Activated CD8-positive, alpha-beta memory T cell treated with anti-CD3 and anti-CD28 coated beads, Interleukin-2, amount 10 ng/mL, durations not matched to agents 7 days and 5 days (primary cell): ENCODE results near the gene TOM1. TPM values are rescaled to one million over a fixed set of nuclear protein-coding genes. Genes with fewer than 3 reads are reported as not detected.
A peak's percentile ranks its signal among the peaks of the same experiment; 100 is the strongest.

ENCODE experiments used
- ATAC-seq: fragments of 150-1000 bp; cut with Tn5 transposase; one replicate; pipeline ENCODE4 v1.10.0; 2021; ENCODE audit warnings: moderate library complexity
- CTCF ChIA-PET: fragments of 350-600 bp; sonication (Branson Sonifier 250); formaldehyde crosslinking; loops from one replicate; lab custom pipeline; 2021; ENCODE audit warnings: antibody characterized with exemption; lab: Charles Lee
- DNase-seq: peaks from one replicate; pipeline ENCODE4 v3.0.0-alpha.2; 2020
- H3K27ac Mint-ChIP-seq: one replicate; pipeline ENCODE4 v1.8.0; 2021; ENCODE audit warnings: mild to moderate bottlenecking, mixed read lengths
- H3K27me3 Mint-ChIP-seq: one replicate; pipeline ENCODE4 v1.8.0; 2021; ENCODE audit warnings: mixed read lengths
- H3K36me3 Mint-ChIP-seq: one replicate; pipeline ENCODE4 v1.8.0; 2021; ENCODE audit warnings: mild to moderate bottlenecking, mixed read lengths
- H3K4me1 Mint-ChIP-seq: one replicate; pipeline ENCODE4 v1.8.0; 2021; ENCODE audit warnings: mixed read lengths
- H3K4me3 Mint-ChIP-seq: one replicate; pipeline ENCODE4 v1.8.0; 2021; ENCODE audit warnings: mild to moderate bottlenecking, moderate library complexity, mixed read lengths
- H3K9me3 Mint-ChIP-seq: one replicate; pipeline ENCODE4 v1.8.0; 2022; ENCODE audit warnings: low read depth, mixed read lengths
- total RNA-seq, 2 experiments: library from RNA; stranded (reverse); gene quantifications; one replicate each; pipeline ENCODE4 v1.2.3, GENCODE V29; 2021

The TOM1 gene
- total RNA-seq, 2 experiments from 2014 or later, result 16.1 to 20.5 TPM

- Mint-ChIP-seq H3K27me3 (no peaks in the 10 kb centered on the region), H3K36me3 (no peaks in the 10 kb centered on the region), H3K4me3 (no peak overlapping the region), H3K27ac (no peak overlapping the region), H3K4me1 (peaks cover 22% of the 10 kb centered on the region), H3K9me3 (no peaks in the 10 kb centered on the region)
- CTCF ChIA-PET, result interaction anchor here (1.3 kb wide), 1 partner anchor 268 kb away, joined by 3 read pairs; no protein-coding TSS in a partner anchor
- no peak for ATAC-seq
- DNase-seq, result no peak
These were observed 48.4 kb downstream of the TOM1 start for GRCh38 chr22:35348026-35348590.

DNA sequence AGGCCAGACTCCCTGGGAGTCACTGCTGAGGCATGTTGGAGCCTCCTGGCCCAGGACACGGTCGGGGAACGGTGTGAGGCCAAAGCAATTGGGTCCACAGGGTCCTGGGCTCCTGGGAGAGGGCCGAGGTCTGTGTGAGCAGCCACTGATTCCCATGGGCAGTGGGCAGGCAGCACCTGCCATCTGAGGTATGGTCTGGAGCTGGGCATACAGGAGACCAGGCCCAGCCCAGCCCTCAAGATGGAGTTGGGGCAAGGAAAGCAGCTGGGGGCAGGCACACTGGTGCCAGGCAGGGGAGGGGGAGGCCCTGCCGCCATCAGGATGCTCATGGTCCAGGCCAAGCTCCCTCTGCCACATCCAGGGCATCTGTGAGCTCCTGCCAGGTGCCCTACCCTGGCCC lies 49.0 kb downstream of the TOM1 start:
- H3K4me3 Mint-ChIP-seq, result no peak overlapping the region

GRCh38 chr22:35349368-35349703 lies 49.6 kb downstream of the TOM1 start:
- ATAC-seq, result no peak
- H3K27me3 Mint-ChIP-seq, result no peaks in the 10 kb centered on the region
- no peaks in the 10 kb centered on the region for H3K9me3 Mint-ChIP-seq

More for the DNA sequence above, 49.0 kb downstream of the TOM1 start:
- Mint-ChIP-seq H3K27ac (no peak overlapping the region), H3K36me3 (no peaks in the 10 kb centered on the region), H3K9me3 (no peaks in the 10 kb centered on the region), H3K4me1 (peaks cover 23% of the 10 kb centered on the region), H3K27me3 (no peaks in the 10 kb centered on the region)
- CTCF ChIA-PET, result interaction anchor here (1.3 kb wide), 1 partner anchor 267 kb away, joined by 3 read pairs; no protein-coding TSS in a partner anchor
- ATAC-seq, result no peak
- no peak for DNase-seq

DNA sequence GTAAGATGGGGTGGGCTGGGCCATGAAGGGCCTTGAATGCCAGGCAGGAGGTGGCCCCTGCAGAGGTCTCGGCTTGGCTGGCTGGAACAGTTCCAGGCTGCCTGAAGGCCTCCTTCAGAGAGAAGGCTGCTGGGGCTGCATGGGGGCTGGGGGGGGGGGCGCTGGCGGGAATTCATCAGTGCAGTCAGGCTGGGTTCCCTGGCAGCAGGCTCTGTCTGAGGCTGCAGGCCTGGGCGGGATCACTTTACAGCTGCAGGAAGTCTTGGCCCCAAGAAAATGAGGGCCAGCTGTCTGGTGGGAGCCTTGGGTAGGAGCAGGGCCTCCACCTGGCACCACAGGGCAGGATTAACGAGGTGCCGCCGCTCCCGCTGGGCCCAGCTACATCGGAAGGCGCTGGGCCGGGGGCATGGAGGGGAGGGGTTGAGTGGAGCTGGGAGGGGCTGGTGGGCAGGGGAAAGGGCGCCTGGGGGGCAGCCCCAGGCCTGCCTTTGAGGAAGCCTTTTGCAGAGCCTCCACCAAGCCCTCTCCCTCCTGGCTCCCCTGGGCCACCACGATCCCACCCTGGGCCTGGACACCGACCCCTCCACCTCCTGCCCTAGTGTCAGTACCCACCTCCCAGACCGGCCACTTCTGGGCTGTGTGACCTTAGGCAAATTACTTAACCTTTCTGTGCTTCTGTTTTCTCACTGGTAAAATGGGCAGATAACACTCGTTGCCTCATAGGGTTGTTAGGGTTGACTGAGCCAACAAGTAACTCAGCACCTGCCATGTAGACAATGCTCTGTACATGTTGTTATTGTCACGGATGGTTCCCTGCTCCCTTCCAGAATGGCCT lies 50.2 kb downstream of the TOM1 start:
- no peak overlapping the region for H3K27ac Mint-ChIP-seq
- peaks cover 22% of the 10 kb centered on the region for H3K4me1 Mint-ChIP-seq
- H3K36me3 Mint-ChIP-seq, result no peaks in the 10 kb centered on the region
- ATAC-seq (no peak), DNase-seq (no peak)
- CTCF ChIA-PET, result interaction anchor here (0.8 to 4.9 kb wide), 12 partner anchors 26 to 716 kb away, joined by 3 to 36 read pairs (median 6); no protein-coding TSS in a partner anchor
- no peak overlapping the region for H3K4me3 Mint-ChIP-seq
- H3K9me3 Mint-ChIP-seq, result no peaks in the 10 kb centered on the region
- H3K27me3 Mint-ChIP-seq, result no peaks in the 10 kb centered on the region

More at GRCh38 chr22:35349368-35349703, 49.6 kb downstream of the TOM1 start:
- CTCF ChIA-PET, result interaction anchor here (1.2 to 4.9 kb wide), 3 partner anchors 233 to 267 kb away, joined by 3 to 36 read pairs (median 3); no protein-coding TSS in a partner anchor
- H3K36me3 Mint-ChIP-seq, result no peaks in the 10 kb centered on the region
- no peak for DNase-seq
- no peak overlapping the region for H3K27ac Mint-ChIP-seq
- peaks cover 23% of the 10 kb centered on the region for H3K4me1 Mint-ChIP-seq
- H3K4me3 Mint-ChIP-seq, result no peak overlapping the region

GRCh38 chr22:35350539-35351503 lies 51.1 kb downstream of the TOM1 start:
- H3K9me3 Mint-ChIP-seq, result no peaks in the 10 kb centered on the region
- CTCF ChIA-PET, result interaction anchor here (0.6 to 4.9 kb wide), 40 partner anchors 9 to 779 kb away, joined by 3 to 36 read pairs (median 3); partner anchors contain the start of genes HMOX1 and MCM5
- no peak overlapping the region for H3K27ac Mint-ChIP-seq
- H3K4me3 Mint-ChIP-seq, result peak overlapping the region; percentile 70
- ATAC-seq, result peak; percentile 95
- DNase-seq, result peak; percentile 93
- no peaks in the 10 kb centered on the region for H3K36me3 Mint-ChIP-seq
- H3K27me3 Mint-ChIP-seq, result peaks cover 5% of the 10 kb centered on the region
- H3K4me1 Mint-ChIP-seq, result peaks cover 21% of the 10 kb centered on the region

DNA sequence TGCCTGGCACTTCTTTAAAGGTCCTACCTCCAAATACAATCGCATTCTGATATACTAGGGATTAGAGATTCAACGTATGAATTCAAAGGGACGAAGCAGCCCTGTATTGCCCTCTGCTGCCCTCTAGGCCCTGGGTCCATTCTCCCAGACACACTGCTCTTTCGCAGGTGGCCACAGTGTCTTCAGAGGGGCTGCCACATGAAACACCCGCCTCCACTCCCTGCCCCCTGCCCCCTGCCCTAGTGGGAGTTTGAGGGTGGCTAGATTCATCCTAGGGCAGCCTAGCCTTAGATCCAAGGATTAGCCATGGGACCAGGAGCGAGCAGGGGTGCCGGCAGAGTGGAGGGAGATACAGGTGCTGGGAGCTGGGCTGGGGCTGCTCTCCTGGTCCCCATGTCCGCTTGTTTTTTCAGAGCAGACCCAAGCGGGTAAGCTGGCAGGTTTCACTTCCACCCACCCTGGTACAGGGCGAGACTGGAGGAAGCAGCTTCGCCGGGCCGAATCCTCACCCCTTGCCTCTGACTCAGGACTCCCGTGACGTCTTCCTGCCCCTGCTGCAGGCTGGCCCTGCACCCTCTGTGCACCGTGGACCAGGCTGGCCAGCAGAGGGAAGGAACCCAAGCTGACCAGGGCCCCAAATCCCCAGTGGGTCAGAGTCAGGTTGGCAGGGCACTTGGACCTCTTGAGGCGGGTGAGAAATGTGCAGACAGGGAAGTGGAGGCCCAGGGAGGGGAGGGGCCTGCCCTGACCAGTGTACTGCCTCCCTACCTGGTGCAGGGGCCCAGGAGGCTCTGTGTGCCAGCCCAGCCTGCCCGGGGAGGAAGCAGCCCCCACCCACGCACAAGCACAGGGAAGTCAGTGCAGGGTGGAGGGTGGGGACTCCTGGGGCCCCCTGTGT lies 52.8 kb downstream of the TOM1 start:
- ATAC-seq (peak; percentile 46), DNase-seq (peak; percentile 76)
- H3K9me3 Mint-ChIP-seq, result no peaks in the 10 kb centered on the region
- H3K27me3 Mint-ChIP-seq, result peaks cover 9% of the 10 kb centered on the region
- H3K4me3 Mint-ChIP-seq, result no peak overlapping the region
- H3K4me1 Mint-ChIP-seq, result peaks cover 21% of the 10 kb centered on the region
- H3K27ac Mint-ChIP-seq, result peak overlapping the region; percentile 83
- CTCF ChIA-PET, result interaction anchor here (1.0 to 4.9 kb wide), 10 partner anchors 17 to 772 kb away, joined by 3 to 36 read pairs (median 3); partner anchors contain the start of gene HMOX1
- H3K36me3 Mint-ChIP-seq, result no peaks in the 10 kb centered on the region

- ATAC-seq (no peak), DNase-seq (no peak)
- CTCF ChIA-PET, result interaction anchor here (1.0 to 4.9 kb wide), 5 partner anchors 16 to 771 kb away, joined by 3 to 36 read pairs (median 3); no protein-coding TSS in a partner anchor
- H3K27ac Mint-ChIP-seq, result no peak overlapping the region
- H3K4me1 Mint-ChIP-seq, result peaks cover 25% of the 10 kb centered on the region
- H3K27me3 Mint-ChIP-seq, result peaks cover 13% of the 10 kb centered on the region
- H3K36me3 Mint-ChIP-seq, result no peaks in the 10 kb centered on the region
- H3K9me3 Mint-ChIP-seq, result no peaks in the 10 kb centered on the region
- no peak overlapping the region for H3K4me3 Mint-ChIP-seq
These were observed 53.6 kb downstream of the TOM1 start for GRCh38 chr22:35353318-35353717.

- Mint-ChIP-seq H3K4me3 (no peak overlapping the region), H3K9me3 (no peaks in the 10 kb centered on the region), H3K4me1 (peaks cover 25% of the 10 kb centered on the region), H3K36me3 (no peaks in the 10 kb centered on the region), H3K27me3 (peaks cover 13% of the 10 kb centered on the region), H3K27ac (no peak overlapping the region)
- no peak for DNase-seq
- CTCF ChIA-PET, result interaction anchor here (0.7 to 4.9 kb wide), 4 partner anchors 143 to 770 kb away, joined by 3 to 36 read pairs (median 4); no protein-coding TSS in a partner anchor
- ATAC-seq, result no peak
These were observed 54.4 kb downstream of the TOM1 start for GRCh38 chr22:35354068-35354467.

- Mint-ChIP-seq H3K4me1 (peaks cover 6% of the 10 kb centered on the region), H3K4me3 (no peak overlapping the region), H3K27ac (no peak overlapping the region), H3K36me3 (no peaks in the 10 kb centered on the region), H3K27me3 (peaks cover 19% of the 10 kb centered on the region), H3K9me3 (no peaks in the 10 kb centered on the region)
- no peak for ATAC-seq
- CTCF ChIA-PET, result interaction anchor here (0.6 to 1.0 kb wide), 2 partner anchors 13 to 21 kb away, joined by 3 read pairs; no protein-coding TSS in a partner anchor
- DNase-seq, result no peak
These were observed 58.4 kb downstream of the TOM1 start for GRCh38 chr22:35357883-35358621.

GRCh38 chr22:35359380-35360065 lies 59.8 kb downstream of the TOM1 start:
- ATAC-seq (no peak), DNase-seq (no peak)
- H3K27ac Mint-ChIP-seq, result no peak overlapping the region
- H3K9me3 Mint-ChIP-seq, result no peaks in the 10 kb centered on the region
- CTCF ChIA-PET, result interaction anchor here (1.0 to 1.7 kb wide), 2 partner anchors 8 to 15 kb away, joined by 3 to 6 read pairs; no protein-coding TSS in a partner anchor
- H3K27me3 Mint-ChIP-seq, result peaks cover 19% of the 10 kb centered on the region
- H3K4me3 Mint-ChIP-seq, result no peak overlapping the region
- H3K36me3 Mint-ChIP-seq, result no peaks in the 10 kb centered on the region
- H3K4me1 Mint-ChIP-seq, result peaks cover 3% of the 10 kb centered on the region

- CTCF ChIA-PET, result no interaction called here
- no peak for ATAC-seq
- peaks cover 18% of the 10 kb centered on the region for H3K27me3 Mint-ChIP-seq
These were observed 61.4 kb downstream of the TOM1 start for GRCh38 chr22:35361001-35361558.

More at GRCh38 chr22:35361001-35361558, 61.4 kb downstream of the TOM1 start:
- Mint-ChIP-seq H3K4me3 (no peak overlapping the region), H3K27ac (no peak overlapping the region), H3K4me1 (peaks cover 3% of the 10 kb centered on the region), H3K36me3 (no peaks in the 10 kb centered on the region), H3K9me3 (no peaks in the 10 kb centered on the region)
- no peak for DNase-seq
